ENCODE measurements around the gene MBP.
"Not testable (repeated sequence)": the region's sequence is repeated elsewhere in the genome, so short reads cannot be mapped to it uniquely, and the experiment has no call there.

Gene MBP

DNA sequence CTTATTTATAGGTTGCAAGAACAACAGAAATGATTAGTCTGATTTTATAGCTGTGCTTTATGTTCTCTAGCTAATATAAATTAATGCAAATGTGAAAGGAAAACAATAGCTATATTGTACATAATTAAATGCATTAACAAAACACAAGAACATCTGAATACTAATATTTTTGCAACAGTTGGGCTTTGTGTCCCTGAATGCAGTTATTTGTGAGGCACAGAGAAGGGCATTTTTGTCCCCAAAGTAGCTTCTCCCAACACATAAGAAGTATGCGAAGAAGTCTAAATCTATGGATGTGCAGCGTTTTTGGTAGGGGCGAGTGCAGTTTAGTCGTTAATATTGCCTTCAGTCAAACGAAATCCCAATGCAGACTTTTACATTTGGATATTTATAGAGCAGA, 110.0 kb downstream of the MBP start:
- DNase-seq (ENCODE audit: low read depth in 2 of 2) = no peak

DNA sequence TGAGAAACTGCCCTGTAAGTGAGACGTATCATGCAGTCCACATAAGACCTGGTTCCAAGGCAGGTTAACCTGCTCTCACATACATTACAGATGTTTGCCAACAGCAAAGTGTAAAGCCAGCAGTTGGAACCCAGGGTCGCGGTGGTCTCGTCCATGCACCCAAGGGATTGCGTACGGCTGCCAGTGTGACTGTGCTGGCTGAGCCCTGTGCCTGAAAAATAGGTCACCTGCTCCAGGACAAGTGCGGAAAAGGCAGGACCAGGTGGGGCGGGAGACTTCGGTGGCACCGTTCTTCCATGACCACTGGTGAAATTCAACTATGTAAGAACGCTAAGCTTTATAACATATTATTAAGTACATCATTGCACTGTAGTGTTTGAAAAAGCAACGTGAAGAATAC, 110.5 kb downstream of the MBP start:
- no peak for DNase-seq (ENCODE audit: low read depth in 2 of 2)

DNA sequence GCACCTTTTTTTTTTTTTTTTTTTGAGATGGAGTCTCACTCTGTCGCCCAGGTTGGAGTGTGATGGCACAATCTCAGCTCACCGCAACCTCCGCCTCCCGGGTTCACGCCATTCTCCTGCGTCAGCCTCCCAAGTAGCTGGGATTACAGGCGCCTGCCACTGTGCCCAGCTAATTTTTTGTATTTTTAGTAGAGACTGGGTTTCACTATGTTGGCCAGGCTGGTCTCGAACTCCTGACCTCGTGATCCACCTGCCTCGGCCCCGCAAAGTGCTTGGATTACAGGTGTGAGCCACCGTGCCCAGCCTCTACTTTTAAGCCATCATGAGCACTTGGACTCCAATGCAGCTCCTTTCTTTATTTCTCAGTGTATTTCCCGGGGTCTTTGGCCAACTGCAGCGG, 111.1 kb downstream of the MBP start:
- not testable (repeated sequence) for DNase-seq (ENCODE audit: low read depth in 2 of 2)

DNA sequence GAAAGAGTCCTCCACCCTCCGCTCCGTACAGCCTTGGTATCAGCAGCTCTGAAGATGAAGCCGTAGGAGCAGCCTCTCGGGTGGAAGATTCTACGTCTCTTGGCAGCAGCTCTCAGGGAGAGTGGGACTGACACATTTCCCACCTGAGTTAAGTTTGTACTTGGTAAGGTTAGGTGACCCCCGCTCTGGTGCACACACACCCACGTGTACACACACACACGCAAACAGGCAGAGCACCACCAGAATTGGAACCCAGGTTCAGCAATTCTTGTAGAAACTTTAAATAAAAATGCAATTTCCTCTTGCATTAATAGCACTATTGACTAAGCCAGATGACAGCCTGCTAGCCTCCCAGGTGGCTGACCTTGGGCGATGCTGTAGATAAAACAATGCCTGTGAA, 111.5 kb downstream of the MBP start:
- no peak for DNase-seq (ENCODE audit: low read depth in 2 of 2)

DNA sequence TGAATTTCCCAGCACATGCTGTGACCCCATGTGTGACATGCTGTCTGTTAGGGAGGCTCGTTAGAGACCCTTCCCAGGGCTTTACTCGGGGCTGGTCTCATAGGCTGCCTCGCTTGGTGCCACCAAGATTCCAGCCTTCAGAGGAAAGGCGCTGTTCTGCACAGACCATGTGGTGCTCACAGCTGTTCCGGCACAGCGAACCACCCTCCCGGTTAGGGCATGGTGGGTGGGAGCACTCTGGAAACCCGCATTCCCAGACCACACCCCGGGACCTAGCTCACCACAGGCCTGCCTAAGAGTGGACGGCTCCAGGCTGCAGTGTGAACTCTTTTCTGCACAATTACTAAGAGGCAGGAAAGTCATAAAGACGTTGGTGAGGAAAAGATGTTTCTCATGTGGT, 112.0 kb downstream of the MBP start:
- no peak for DNase-seq (ENCODE audit: low read depth in 2 of 2)

DNA sequence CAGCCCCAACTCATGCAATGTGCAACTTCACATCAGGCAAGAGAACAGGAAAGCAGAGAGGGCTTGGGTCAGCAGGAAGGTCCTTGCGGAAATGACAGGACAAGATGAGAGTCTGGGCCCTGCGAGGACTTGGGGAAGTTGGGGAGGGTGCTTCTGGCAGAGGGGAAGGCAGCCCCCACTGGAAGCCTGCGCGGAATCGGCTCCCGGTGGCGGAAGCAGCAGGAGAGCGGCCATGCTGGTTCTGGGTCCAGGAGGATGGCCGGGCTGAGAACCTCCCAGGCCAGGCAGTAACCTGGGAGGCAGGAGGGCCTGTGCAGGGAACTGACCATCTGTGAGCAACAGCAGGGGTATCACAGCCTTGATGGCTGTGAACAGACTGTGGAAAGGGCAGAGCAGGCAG, 112.9 kb downstream of the MBP start:
- DNase-seq (ENCODE audit: low read depth in 2 of 2) = no peak

DNA sequence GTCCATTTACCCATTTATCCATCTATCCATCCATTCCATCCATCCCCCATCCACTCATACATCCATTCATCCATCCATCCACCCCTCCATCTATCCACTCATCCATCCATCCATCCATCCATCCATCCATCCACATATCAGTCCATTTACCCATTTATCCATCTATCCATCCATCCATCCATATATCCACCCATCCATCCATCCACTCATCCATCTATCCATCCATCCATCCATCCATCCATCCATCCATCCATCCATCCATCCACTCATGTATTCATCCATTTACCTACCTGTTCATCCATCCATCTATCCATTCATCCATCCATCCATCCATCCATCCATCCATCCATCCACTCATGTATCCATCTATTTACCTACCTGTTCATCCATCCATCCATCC, 113.9 kb downstream of the MBP start:
- DNase-seq (ENCODE audit: low read depth in 2 of 2) = not testable (repeated sequence)

DNA sequence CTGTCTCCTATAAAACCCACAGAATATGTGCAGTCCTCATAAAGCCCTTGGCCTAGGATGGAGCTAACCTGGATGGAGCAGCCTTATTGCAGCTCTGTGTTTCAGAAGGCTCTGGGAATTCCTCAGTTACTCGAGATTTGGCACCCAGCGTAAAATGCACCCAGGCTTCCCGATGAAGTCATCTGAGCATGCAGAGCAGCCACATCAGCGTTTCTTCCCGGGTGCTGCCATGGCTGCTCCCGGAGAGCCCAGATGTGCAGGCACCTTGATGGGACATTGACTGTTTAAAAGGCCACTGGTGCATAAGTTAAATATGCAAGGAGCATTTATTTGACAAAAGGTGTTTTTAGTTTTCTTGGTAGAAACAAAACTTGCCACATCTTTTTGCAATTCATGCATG, 115.2 kb downstream of the MBP start:
- no peak for DNase-seq (ENCODE audit: low read depth in 2 of 2)

DNA sequence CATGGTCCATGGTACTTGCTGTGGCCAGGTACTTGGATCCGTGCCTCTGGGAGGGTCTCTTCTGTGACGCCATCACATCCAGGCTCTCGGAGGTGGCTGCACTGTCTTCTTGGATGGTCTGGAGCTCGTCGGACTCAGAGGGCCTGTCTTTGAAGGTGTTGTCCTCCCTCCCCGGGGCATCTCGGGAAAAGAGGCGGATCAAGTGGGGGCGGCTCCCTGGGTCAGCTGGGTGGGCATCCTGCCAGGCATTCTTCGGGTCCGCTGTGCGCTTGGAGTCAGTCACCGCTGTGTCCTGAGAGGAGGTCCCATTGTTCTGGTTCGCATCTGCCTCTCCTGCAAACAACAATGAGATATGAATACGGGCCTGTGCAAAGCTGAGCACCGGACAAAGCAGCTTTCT, 115.6 kb downstream of the MBP start:
- no peak for DNase-seq (ENCODE audit: low read depth in 2 of 2)

DNA sequence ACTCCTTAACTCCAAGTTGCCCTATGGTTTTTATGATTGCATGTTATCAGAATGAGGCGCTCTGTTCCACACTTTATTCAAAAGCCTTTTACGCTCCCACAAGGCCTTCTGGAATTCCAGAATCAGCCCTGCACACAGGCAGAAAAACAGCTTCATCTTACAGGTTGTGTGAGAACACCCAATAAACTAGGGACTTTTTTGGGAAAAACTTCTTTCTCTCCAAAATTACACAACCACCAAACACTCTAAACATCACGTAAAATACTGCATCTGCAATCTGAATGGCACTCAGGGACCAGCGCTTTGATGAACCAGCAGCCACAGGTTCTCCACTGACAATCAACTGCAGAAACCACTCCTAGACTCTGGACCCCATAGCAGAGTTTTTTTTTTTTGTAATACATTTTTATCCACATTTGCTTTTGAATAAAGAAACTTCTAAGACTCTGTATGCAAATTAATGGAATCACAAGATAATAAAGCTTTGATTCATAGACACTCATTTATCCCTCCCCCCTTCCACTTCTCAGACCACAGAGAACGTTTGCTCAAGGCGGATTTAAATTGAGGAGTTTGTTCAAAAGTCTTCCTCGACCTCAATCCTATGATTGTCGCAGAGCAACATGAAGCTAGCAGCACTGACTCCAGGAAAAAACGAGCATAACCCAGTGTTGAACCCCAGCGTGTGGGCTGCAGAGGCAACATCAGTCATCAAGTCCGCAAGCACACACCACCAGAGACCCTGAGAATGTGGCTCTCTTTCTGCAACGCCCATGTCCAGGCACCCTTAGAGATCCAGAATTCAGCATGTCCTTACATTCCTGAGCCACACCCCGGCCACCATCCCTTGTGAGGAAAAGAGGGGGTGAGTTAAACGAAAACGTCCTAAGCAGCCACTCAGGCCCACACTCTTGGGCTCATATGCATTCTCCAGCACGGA, 116.5 kb downstream of the MBP start:
- DNase-seq (ENCODE audit: low read depth in 2 of 2) = no peak

DNA sequence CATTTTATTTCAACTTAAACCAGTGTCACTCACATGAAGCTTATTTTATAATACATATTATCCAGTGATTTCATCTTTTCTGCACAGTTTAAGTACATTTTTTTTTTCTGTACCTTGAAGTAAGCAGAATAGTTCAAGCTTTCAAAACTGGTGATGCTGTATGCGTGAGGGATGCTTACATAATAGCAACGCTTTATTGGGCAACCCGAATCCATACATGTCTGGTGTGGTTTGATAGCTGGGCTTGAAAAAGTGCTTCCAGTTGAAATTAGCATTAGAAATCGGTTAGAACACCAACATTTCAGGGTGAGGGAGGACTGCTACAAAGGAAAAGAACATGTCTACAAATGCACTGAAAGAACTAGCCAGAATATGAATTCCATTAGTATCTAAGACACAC, 117.4 kb downstream of the MBP start:
- DNase-seq (ENCODE audit: low read depth in 2 of 2) = no peak

DNA sequence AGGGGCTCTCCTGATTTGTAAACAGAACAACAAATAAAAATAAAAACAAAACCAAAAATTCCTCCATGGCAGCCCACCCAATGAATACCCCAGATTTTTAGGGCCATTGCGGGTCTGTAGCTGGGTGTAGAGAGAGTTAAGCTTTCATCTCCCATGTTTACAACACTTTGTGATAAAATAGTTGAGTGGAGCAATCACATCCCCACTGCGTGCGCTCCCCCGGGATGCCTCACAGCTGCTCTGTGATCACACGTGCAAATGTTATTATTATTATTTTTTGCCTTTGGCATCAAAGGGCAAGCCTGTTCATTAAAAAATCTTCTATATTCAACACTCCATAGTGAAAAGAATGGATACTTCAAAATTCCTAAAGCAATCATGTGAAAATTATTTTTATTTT, 118.0 kb downstream of the MBP start:
- no peak for DNase-seq (ENCODE audit: low read depth in 2 of 2)

DNA sequence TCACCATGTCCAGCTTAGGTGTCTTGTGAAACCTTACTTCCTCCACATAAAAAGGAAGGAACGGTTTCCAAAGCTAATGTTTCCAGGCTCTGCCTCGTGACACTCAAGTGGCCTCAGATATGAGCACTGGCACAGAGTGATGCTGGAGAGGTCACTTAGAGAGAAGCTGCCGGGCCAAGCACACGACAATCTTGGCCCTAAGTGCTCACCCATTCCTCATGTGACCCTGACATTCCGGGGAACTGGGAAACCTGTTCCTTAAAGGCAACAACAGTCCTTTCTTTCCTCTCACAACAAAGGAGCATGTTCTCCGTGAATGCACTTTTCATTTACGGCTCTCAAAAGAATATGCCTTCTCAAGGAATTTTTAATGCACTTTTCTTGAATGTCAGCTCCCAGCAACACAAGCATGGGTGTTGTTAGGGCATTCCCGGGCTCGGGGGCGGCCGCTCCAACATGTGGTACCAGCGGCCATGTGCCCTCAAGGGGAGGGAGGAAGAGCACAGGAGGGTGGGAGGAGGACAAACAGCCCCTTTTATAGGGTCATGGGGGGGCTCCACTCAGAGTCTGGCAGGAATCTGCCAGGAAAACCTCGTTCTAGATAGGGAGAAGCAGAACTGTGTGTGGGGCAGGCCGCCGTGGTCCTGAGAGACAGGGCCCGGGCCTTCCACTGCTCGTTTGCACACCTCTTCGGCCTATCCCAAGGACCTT, 118.6 kb downstream of the MBP start:
- no peak for DNase-seq (ENCODE audit: low read depth in 2 of 2)

DNA sequence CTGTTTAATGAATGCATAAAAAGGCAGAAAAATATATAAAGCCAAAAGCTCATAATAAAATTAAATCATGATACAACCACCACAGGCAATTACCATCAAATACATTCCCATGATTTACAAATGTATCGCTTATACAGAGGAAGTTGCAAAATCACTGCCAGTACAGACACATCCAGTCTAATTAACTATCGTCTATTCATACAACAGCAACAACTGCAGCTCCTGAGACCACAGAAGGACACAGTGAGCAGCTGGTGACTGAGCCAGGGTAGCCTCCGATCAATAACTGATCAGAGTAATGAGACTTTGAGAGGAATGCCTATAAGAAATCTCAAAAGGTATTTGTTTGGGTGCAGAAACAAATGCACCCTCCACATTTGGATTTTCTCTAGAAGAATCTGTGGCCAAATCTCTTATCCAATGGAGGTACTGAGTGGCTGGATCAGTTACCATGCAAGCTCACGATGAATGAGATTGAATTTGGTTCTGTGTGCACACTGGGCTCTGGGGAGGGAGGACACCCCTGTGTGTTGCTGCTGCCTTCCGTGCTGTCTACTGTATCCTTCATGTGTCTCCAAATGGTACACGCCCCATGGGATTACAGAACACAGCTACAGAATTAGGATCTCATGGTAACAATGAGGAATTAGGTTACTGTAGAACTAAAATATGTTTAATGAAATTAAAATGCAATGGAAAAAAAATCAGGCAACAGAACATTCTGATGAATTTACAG, 119.6 kb downstream of the MBP start:
- no peak for DNase-seq (ENCODE audit: low read depth in 2 of 2)

DNA sequence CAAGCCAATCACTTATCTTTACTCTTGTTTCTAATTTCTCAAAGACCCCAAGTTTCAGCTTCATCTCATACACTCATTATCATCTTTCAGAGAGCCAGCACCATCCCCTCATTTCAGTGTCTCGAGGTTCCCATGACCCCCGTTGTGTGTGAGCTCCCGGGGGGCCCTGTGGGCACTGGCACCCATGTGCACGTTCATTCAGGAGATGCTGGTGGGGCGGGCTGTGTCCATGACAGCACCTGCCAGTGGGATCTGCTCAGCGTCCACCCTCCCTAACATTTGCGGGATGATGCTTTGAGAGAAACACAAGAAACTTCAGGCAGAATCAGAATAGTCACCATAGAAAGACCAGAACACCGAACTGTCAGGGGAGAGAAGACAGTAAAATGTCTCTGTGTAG, 120.5 kb downstream of the MBP start:
- no peak for DNase-seq (ENCODE audit: low read depth in 2 of 2)

DNA sequence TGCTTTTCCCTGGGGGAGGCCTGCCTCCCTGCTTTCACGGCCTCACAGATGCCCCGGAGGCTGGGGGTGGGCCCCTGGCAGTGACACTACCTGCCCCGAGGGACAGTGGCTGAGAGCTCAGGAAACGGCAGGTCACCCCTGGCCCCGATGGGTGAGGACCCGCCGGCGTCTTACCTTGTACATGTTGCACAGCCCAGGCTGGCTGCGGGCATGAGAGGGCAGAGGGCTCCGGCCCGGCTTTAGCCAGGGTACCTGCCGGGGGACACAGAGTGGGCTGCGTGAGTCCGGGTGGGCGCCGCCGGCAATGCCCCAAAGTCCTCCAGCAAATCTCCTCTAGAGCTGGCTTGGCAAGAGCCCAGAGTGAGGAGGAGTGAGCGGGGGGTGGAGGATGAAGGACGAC, 122.9 kb downstream of the MBP start:
- DNase-seq (ENCODE audit: low read depth in 2 of 2) = no peak

DNA sequence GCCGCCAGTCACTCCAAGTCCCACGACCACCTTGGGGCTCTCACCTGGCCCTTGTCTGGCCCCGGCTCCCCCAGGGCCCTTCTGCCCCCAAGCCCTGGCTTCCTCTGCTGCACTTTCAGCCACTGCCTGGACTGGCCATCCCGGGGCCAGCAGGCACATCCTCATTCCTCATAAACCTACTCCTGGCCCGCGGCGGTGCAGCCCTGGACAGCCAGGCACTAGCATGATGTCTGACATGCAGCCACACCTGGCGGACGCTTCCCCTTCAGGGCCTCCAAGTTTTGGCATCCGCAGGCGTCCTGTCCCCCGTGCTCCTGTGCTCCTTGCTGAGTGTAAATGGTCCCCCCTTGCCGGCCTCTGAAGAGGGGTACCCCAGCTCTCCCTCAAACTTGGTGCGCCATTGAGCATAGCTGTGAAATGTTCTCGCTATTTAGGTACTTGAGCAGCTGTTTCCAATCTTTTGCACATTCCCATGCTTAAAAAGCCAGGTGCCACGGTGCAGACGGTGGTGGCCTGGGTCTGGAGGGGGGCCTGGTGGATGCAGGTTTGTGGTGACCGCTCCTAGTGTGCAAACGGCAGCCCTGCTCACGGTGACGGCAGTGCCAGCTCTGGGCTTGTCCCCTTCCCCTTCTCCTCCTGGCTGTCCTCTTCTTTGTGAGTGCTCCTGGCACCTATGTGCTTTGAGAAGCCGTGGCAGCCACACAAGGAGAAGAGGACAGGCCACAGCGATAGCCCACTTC, 123.8 kb downstream of the MBP start:
- DNase-seq (ENCODE audit: low read depth in 2 of 2) = no peak

DNA sequence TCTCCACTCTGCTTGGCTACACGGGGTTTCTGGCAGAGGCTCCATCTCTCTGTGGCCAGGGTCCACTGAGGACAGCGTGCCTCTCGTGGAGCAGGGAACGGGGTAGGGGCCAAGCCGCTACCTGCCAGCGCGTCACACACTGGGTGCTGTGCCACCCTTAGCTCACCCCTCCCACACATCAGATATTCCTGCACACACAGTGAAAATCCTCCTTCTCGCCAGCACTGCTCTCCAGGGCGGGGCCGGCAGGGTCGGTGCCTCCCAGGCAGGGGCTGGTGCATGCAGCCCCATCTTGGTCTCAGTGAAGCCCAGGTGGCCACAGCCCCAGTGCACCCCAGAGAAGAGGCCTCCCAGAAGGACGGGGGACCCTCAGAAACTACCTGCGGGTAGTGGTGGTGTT, 124.6 kb downstream of the MBP start:
- DNase-seq (ENCODE audit: low read depth in 2 of 2) = no peak

DNA sequence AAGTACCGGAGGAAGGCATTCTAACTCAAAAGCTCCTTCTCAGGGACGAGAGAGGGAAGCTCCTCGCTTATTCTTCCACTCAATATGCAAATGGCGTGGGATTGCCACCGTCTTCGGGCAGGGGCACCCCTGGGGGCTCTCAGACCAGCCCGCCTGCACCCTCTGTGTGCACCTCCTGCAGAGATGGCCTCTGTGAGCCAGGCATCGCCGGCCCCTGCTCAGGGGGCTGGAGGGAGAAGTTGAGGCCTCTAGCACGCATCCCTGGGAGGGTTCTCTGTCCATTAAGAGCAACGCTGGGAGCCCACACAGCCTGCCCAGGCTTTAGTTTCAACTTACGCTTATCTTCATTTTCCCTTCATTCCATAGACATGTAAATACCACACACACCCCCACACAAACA, 125.3 kb downstream of the MBP start:
- no peak for DNase-seq (ENCODE audit: low read depth in 2 of 2)

DNA sequence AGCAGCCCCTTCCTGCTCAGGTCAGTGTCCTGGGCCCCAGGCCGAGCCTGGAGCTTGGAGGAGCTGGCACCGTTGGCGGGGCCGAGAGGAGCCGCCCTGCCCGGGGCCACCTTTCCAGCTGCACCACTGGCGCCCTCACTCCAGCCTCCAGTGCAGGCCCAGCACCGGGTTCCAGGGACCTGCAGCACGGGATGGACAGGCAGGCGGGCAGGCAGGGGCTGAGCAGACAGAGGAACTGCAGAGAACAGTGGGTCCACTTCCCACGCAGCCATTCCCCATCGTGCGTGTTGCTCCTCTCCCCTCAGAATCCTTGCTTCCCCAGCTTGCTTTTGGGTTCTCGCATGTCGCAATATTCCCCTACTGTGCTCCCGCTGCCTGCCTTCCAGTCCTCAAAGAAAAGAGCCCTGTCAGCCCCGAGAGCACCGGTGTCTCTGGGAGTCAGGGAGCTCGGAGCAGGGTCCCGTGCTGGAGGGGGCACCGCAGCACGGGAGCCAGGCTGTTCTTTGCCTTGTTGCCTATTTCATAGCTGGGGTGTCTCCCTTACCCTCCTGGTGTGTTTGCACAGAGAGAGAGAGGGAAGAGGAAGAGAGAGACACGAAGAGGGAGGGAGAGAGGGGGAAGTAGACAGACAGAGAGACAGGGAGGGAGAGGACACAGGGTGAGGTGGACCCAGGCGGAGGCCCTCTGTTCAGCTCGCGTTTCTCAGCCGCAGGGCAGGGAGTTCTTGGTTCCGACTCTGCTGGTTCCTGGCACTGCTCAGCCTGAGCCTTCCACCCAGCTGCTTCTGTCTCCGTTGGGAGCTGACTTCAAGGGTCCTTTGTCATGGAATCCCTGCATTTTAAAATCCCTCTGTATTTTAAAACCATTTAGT, 126.0 kb downstream of the MBP start:
- DNase-seq (ENCODE audit: low read depth in 2 of 2) = no peak

DNA sequence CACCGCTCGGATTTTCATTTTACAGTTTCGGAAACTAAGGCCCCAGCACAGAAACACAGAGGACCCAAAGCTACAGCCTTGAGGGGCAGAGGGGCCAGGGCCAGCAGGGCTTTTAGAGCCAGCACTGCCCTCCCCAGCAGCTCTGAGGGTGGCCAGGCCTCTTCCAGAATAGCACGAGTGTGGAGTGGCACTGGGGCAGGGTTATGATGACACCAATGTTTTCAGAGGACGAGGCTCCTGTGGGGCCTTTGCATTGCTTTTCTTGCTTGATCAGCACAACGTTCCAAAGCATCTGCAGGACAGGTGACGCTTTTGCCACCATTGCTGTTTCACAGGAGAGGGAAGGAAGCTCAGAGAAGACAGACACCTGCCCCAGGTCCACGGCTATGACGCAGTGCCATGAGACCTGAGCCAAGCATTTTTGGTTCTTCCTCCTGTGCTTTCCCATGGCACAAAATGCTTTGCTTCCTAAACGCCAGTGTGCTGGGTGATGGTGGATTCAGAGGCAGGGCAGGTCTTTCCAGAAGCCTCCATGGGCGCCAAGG, 126.9 kb downstream of the MBP start:
- no peak for DNase-seq (ENCODE audit: low read depth in 2 of 2)

Data from stimulated activated CD4-positive, alpha-beta T cell treated with anti-CD3 and anti-CD28 coated beads, Interleukin-1b, Interleukin-23, amount 100 ng/mL, for 1 hour (primary cell).